Activated CD4-positive, alpha-beta memory T cell treated with anti-CD3 and anti-CD28 coated beads, Interleukin-2, amount 10 ng/mL, durations not matched to agents 7 days and 5 days (primary cell): ENCODE data around the gene TAS2R3. TPM values are rescaled to one million over a fixed set of nuclear protein-coding genes. Genes with fewer than 3 reads are reported as not detected.
A peak's percentile ranks its signal among the peaks of the same experiment; 100 is the strongest.
"Not testable (repeated sequence)": the region's sequence is repeated elsewhere in the genome, so short reads cannot be mapped to it uniquely, and the experiment has no call there.

Experiments
- CTCF ChIA-PET: fragments of 350-600 bp; sonication (Branson Sonifier 250); formaldehyde crosslinking; loops from one replicate; lab custom pipeline; 2021; ENCODE audit warnings: antibody characterized with exemption, inconsistent platforms; lab: Charles Lee
- POLR2A ChIA-PET: fragments of 350-600 bp; sonication (Branson Sonifier 250); formaldehyde crosslinking; loops from one replicate; lab custom pipeline; 2021; ENCODE audit warnings: antibody characterized with exemption; lab: Charles Lee
- DNase-seq: peaks from one replicate; pipeline ENCODE4 v3.0.0-alpha.2; 2020
- H3K27ac Mint-ChIP-seq: one replicate; pipeline ENCODE4 v1.8.0; 2021; ENCODE audit warnings: mild to moderate bottlenecking, mixed read lengths
- H3K27me3 Mint-ChIP-seq: one replicate; pipeline ENCODE4 v1.8.0; 2021; ENCODE audit warnings: mixed read lengths
- H3K36me3 Mint-ChIP-seq: one replicate; pipeline ENCODE4 v1.8.0; 2021; ENCODE audit warnings: low read depth, mixed read lengths
- H3K4me1 Mint-ChIP-seq: one replicate; pipeline ENCODE4 v1.8.0; 2021; ENCODE audit warnings: mixed read lengths
- H3K4me3 Mint-ChIP-seq: one replicate; pipeline ENCODE4 v1.8.0; 2021; ENCODE audit warnings: mild to moderate bottlenecking, mixed read lengths
- H3K9me3 Mint-ChIP-seq: one replicate; pipeline ENCODE4 v1.8.0; 2021; ENCODE audit warnings: mixed read lengths
- total RNA-seq, 2 experiments: library from RNA; stranded (reverse); gene quantifications; one replicate each; pipeline ENCODE4 v1.2.3, GENCODE V29; 2021

Gene TAS2R3
- total RNA-seq, 2 experiments from 2014 or later, result 0.73 to 1.5 TPM

DNA sequence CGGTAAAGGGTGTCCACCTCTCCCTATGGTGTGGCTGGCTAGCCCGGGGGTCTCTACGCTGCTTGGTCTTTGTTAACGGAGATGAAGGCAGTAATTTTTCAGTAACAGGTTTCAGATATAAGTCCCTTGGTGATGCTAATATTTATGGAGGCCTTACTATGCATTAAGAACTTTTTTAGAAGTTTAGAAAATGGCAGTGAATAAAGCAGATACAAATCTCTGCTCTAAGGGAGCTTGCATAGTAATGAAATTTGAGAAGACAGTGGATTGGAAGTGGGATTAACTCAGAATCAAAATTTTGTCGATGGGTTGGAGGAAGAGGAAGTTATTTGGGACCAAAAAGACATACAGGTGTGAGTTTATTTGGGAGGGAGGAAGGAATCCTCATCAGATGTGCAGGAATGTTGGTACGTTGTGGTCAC is 25.3 kb upstream of the TAS2R3 start:
- H3K27ac Mint-ChIP-seq, result peak overlapping the region; percentile 93
- POLR2A ChIA-PET, result interaction anchor here (1.2 to 3.4 kb wide), 23 partner anchors 12 to 1262 kb away, joined by 3 to 46 read pairs (median 6); partner anchors contain the start of genes AGK, BRAF, DENND11 and MRPS33
- CTCF ChIA-PET, result interaction anchor here (0.7 to 4.5 kb wide), 24 partner anchors 8 to 724 kb away, joined by 3 to 71 read pairs (median 10); partner anchors contain the start of genes AGK, DENND11 and MRPS33
- peak overlapping the region; percentile 94 for H3K4me3 Mint-ChIP-seq
- peaks cover 41% of the 10 kb centered on the region for H3K4me1 Mint-ChIP-seq
- peaks cover 38% of the 10 kb centered on the region for H3K36me3 Mint-ChIP-seq
- no peak for DNase-seq
- no peaks in the 10 kb centered on the region for H3K9me3 Mint-ChIP-seq
- H3K27me3 Mint-ChIP-seq, result no peaks in the 10 kb centered on the region

- Mint-ChIP-seq H3K4me3 (peak overlapping the region; percentile 94), H3K27me3 (no peaks in the 10 kb centered on the region), H3K36me3 (peaks cover 44% of the 10 kb centered on the region), H3K9me3 (no peaks in the 10 kb centered on the region), H3K27ac (no peak overlapping the region), H3K4me1 (peaks cover 41% of the 10 kb centered on the region)
- ChIA-PET CTCF (interaction anchor here (0.7 to 4.5 kb wide), 10 partner anchors 11 to 189 kb away, joined by 4 to 71 read pairs (median 10); partner anchors contain the start of genes AGK and DENND11), POLR2A (interaction anchor here (1.3 to 3.4 kb wide), 11 partner anchors 15 to 725 kb away, joined by 3 to 30 read pairs (median 6); partner anchors contain the start of genes AGK and MRPS33)
- no peak for DNase-seq
These were observed 24.6 kb upstream of the TAS2R3 start for GRCh38 chr7:141739250-141739649.

DNA sequence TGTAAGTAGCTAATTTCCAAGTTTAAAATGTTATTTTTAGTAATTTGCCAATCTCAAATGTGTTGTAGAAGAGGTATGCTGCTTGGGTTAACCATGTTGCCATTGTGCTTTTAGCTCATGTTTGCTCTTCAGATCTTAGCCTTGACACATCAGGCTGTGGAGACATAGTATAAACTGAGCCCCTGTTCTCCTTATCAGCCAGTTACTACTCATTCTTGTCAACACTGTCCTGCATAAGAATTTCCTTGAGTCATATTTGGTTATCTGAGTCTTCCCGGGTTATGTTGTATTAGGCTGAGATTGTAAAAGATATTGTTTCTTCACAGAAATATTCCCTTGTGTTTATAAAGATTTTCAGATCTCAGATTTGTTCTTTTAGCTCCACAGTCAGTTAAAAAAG is 21.7 kb upstream of the TAS2R3 start:
- H3K36me3 Mint-ChIP-seq, result peaks cover 60% of the 10 kb centered on the region
- H3K4me3 Mint-ChIP-seq, result no peak overlapping the region
- H3K27ac Mint-ChIP-seq, result no peak overlapping the region
- ChIA-PET POLR2A (interaction anchor here (0.7 kb wide), 1 partner anchor 14 kb away, joined by 4 read pairs; no protein-coding TSS in a partner anchor), CTCF (interaction anchor here (1.1 to 1.6 kb wide), 2 partner anchors 11 to 44 kb away, joined by 3 to 4 read pairs; no protein-coding TSS in a partner anchor)
- peaks cover 36% of the 10 kb centered on the region for H3K4me1 Mint-ChIP-seq
- DNase-seq, result no peak
- no peaks in the 10 kb centered on the region for H3K27me3 Mint-ChIP-seq
- H3K9me3 Mint-ChIP-seq, result no peaks in the 10 kb centered on the region

- peaks cover 65% of the 10 kb centered on the region for H3K36me3 Mint-ChIP-seq
- no peaks in the 10 kb centered on the region for H3K9me3 Mint-ChIP-seq
- no peaks in the 10 kb centered on the region for H3K27me3 Mint-ChIP-seq
- ChIA-PET CTCF (no interaction called here), POLR2A (no interaction called here)
- DNase-seq, result no peak
- H3K4me3 Mint-ChIP-seq, result no peak overlapping the region
- peaks cover 26% of the 10 kb centered on the region for H3K4me1 Mint-ChIP-seq
- H3K27ac Mint-ChIP-seq, result no peak overlapping the region
These were observed 19.8 kb upstream of the TAS2R3 start for GRCh38 chr7:141744131-141744530.

DNA sequence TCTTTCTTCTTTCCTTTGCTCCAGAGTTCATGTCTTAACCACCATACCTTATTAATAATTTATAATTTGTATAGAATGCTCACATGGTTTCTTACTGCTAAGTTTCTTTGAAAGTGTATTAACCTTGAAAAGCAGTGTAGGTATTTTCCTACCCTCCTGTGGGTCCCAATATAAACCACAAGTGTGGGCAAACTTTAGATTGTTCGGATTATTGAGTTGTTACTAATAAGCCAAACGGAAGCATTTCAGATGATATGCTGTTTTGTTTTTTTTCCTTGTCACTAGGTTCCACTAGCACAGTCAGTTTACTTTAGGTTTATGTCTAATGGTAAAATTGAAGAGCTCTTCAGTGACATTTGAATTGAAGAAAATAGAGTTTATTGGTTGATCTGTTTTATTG is 15.5 kb upstream of the TAS2R3 start:
- H3K9me3 Mint-ChIP-seq, result peaks cover 25% of the 10 kb centered on the region
- no peaks in the 10 kb centered on the region for H3K27me3 Mint-ChIP-seq
- ChIA-PET CTCF (no interaction called here), POLR2A (interaction anchor here (1.4 kb wide), 1 partner anchor 88 kb away, joined by 3 read pairs; no protein-coding TSS in a partner anchor)
- H3K4me1 Mint-ChIP-seq, result no peaks in the 10 kb centered on the region
- no peak for DNase-seq
- H3K27ac Mint-ChIP-seq, result no peak overlapping the region
- no peak overlapping the region for H3K4me3 Mint-ChIP-seq
- peaks cover 75% of the 10 kb centered on the region for H3K36me3 Mint-ChIP-seq

DNA sequence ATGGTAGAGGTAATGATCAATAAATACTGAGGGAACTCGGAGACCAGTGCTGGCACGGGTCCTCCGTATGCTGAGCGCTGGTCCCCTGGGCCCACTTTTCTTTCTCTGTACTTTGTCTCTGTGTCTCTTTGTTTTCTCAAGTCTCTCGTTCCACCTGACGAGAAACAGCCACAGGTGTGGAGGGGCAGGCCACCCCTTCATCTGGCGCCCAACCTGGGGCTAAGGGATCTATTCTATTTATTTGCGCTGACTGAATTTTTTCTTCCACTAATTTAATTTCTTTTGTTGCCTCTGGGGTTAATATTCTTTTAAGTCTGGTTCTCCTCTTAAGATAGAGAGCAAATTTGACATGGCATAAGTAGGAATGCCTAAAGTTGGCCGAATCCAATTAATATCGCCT is 12.0 kb upstream of the TAS2R3 start:
- POLR2A ChIA-PET, DNase-seq, H3K27me3 Mint-ChIP-seq, H3K27ac Mint-ChIP-seq, H3K4me1 Mint-ChIP-seq, CTCF ChIA-PET, H3K4me3 Mint-ChIP-seq: not testable (repeated sequence)
- peaks cover 70% of the 10 kb centered on the region for H3K36me3 Mint-ChIP-seq
- peaks cover 25% of the 10 kb centered on the region for H3K9me3 Mint-ChIP-seq

DNA sequence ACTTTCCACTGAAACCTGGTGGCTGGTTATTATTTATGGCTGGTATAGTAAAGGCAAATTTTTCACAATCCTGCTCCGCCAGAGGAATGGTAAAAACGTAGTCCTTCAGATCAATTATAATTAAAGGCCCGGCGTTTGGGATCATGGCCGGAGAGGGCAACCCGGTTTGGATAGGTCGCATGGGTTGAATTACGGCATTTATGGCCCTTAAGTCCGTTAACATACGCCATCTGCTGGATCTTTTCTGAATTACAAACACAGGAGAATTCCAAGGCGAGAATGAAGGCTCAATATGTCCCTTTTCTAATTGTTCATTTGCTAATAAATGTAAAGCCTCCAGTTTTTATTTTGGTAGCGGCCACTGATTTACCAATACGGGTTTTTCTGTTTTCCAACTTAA is 11.3 kb upstream of the TAS2R3 start:
- no peaks in the 10 kb centered on the region for H3K4me1 Mint-ChIP-seq
- no peaks in the 10 kb centered on the region for H3K27me3 Mint-ChIP-seq
- peaks cover 74% of the 10 kb centered on the region for H3K36me3 Mint-ChIP-seq
- H3K27ac Mint-ChIP-seq, result no peak overlapping the region
- CTCF ChIA-PET, result no interaction called here
- H3K9me3 Mint-ChIP-seq, result peaks cover 25% of the 10 kb centered on the region
- no peak for DNase-seq
- POLR2A ChIA-PET, result no interaction called here
- H3K4me3 Mint-ChIP-seq, result no peak overlapping the region

GRCh38 chr7:141754939-141755338 is 9.0 kb upstream of the TAS2R3 start:
- Mint-ChIP-seq H3K9me3 (peaks cover 25% of the 10 kb centered on the region), H3K27me3 (no peaks in the 10 kb centered on the region), H3K4me3 (no peak overlapping the region), H3K36me3 (peaks cover 71% of the 10 kb centered on the region), H3K27ac (no peak overlapping the region), H3K4me1 (no peaks in the 10 kb centered on the region)
- ChIA-PET POLR2A (interaction anchor here (1.5 kb wide), 1 partner anchor 17 kb away, joined by 5 read pairs; the partner anchor contains the start of gene SSBP1), CTCF (interaction anchor here (1.4 to 1.8 kb wide), 2 partner anchors 28 to 31 kb away, joined by 3 to 4 read pairs; no protein-coding TSS in a partner anchor)
- DNase-seq, result no peak

GRCh38 chr7:141770083-141770583 is 6.2 kb downstream of the TAS2R3 start:
- POLR2A ChIA-PET, result interaction anchor here (0.7 kb wide), 1 partner anchor 10 kb away, joined by 3 read pairs; no protein-coding TSS in a partner anchor
- not testable (repeated sequence) for H3K4me3 Mint-ChIP-seq, H3K9me3 Mint-ChIP-seq, H3K4me1 Mint-ChIP-seq, DNase-seq, H3K27ac Mint-ChIP-seq, H3K27me3 Mint-ChIP-seq
- H3K36me3 Mint-ChIP-seq, result peaks cover 18% of the 10 kb centered on the region
- CTCF ChIA-PET, result interaction anchor here (0.7 kb wide), 1 partner anchor 14 kb away, joined by 3 read pairs; no protein-coding TSS in a partner anchor

GRCh38 chr7:141776374-141776773 is 12.5 kb downstream of the TAS2R3 start, which contains the start of gene TAS2R4:
Gene TAS2R4 (plus strand): TSS chr7:141776674. CDS start chr7:141778489, 1,815 bp downstream.
- Mint-ChIP-seq H3K27ac (no peak within 1 kb of the TSS), H3K4me3 (no peak within 1 kb of the TSS), H3K9me3 (peaks cover 4% of the 10 kb centered on the region), H3K36me3 (peaks cover 37% of the 10 kb centered on the region), H3K4me1 (no peaks in the 10 kb centered on the region), H3K27me3 (no peaks in the 10 kb centered on the region)
- CTCF ChIA-PET, result interaction anchor here (1.4 kb wide), 1 partner anchor 10 kb away, joined by 12 read pairs; no protein-coding TSS in a partner anchor
- no peak for DNase-seq
- POLR2A ChIA-PET, result no interaction called here

- H3K4me3 Mint-ChIP-seq, result no peak overlapping the region
- H3K9me3 Mint-ChIP-seq, result no peaks in the 10 kb centered on the region
- no peaks in the 10 kb centered on the region for H3K4me1 Mint-ChIP-seq
- ChIA-PET CTCF (interaction anchor here (0.6 to 5.0 kb wide), 14 partner anchors 9 to 131 kb away, joined by 3 to 40 read pairs (median 4); partner anchors contain the start of genes SSBP1 and TAS2R4), POLR2A (no interaction called here)
- no peak overlapping the region for H3K27ac Mint-ChIP-seq
- DNase-seq, result peak; percentile 31
- no peaks in the 10 kb centered on the region for H3K36me3 Mint-ChIP-seq
- H3K27me3 Mint-ChIP-seq, result no peaks in the 10 kb centered on the region
These were observed 22.0 kb downstream of the TAS2R3 start for GRCh38 chr7:141785706-141786552.

DNA sequence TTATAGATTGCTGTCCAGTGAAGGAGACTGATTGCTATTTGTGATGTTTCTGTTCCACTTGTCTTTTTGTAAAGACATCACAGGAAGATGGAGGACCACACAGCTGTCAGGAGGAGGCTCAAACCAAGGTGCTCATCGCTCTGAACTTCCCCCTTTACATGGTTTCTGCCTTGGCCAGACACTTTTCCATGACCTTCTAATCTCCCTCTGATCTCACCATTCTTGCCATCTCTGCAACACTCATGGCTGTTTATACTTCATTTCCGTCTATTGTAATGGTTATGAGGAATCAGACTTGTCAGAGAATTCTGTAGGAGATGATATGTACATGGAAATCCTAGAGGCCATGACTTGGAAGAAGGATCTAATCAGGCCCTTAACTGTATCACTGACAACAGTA is 24.4 kb downstream of the TAS2R3 start:
- Mint-ChIP-seq H3K27me3 (no peaks in the 10 kb centered on the region), H3K4me1 (no peaks in the 10 kb centered on the region), H3K9me3 (no peaks in the 10 kb centered on the region), H3K36me3 (no peaks in the 10 kb centered on the region), H3K4me3 (no peak overlapping the region), H3K27ac (no peak overlapping the region)
- ChIA-PET CTCF (interaction anchor here (0.9 to 1.2 kb wide), 2 partner anchors 16 to 134 kb away, joined by 3 to 4 read pairs; no protein-coding TSS in a partner anchor), POLR2A (no interaction called here)
- no peak for DNase-seq
